HG03064 (cell line): ENCODE measurements around the gene DHRS7C.
"Not testable (repeated sequence)": the region's sequence is repeated elsewhere in the genome, so short reads cannot be mapped to it uniquely, and the experiment has no call there.

Source experiments
- ATAC-seq: cut with Tn5 transposase; IDR thresholded peaks from one replicate; pipeline ENCODE4 v1.9.1; 2021; ENCODE audit warnings: low read depth; ENCODE audit not compliant: unreplicated experiment

Gene DHRS7C

DNA sequence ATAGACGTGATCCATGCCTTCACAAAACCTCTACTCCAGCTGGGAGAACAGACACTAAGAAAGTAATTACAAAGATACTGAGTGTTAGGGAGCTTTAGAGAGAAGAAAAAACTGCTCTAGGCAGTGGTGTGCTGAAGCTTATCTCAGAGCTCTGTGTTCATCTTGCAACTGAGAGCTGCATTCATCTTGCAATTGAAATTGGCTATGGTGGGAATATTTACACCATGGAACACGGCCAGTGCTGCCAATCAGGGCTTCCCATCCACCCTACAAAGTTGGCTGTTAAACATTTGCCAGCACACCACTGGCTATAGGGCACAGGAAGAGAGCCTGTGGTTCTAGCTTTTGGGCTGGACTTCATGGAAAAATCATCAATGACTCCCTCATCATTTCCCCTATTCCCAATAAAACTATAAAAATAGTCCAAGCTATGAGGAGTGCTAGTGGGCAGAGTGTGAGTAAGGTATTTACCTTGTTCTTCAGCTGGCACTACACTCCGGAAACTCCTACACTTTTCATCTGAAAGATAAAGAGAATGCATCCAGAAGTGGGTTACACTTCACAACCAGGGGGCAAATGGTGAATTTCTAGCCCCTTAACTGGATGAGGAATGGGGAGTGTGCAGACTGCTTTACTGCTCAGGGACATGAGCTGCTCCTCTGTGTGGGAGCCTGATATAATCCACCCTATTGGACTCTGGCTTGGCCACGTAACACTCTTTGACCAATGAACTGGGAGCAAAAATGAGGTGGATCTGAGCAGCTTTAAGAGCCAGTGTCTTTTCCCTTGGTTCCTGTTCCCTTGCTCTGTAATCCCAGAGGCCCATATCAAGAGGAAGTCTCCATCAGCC is 18.9 kb upstream of the DHRS7C start:
- ATAC-seq = no peak

DNA sequence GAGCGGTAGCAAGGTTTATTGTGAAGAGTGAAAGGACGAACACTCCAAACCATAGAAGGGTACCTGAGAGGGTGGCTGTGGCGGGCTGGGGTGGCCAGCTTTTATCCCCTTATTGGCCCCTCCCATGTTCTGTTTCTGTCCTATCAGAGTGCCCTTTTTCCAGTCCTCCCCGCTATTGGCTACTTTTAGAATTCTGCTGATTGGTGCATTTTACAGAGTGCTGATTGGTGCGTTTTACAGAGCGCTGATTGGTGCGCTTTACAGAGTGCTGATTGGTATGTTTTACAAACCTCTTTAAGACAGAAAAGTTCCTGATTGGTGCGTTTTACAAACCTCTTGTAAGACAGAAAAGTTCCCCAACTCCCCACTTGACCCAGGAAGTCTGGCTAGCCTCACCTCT is 18.0 kb upstream of the DHRS7C start:
- ATAC-seq = no peak

DNA sequence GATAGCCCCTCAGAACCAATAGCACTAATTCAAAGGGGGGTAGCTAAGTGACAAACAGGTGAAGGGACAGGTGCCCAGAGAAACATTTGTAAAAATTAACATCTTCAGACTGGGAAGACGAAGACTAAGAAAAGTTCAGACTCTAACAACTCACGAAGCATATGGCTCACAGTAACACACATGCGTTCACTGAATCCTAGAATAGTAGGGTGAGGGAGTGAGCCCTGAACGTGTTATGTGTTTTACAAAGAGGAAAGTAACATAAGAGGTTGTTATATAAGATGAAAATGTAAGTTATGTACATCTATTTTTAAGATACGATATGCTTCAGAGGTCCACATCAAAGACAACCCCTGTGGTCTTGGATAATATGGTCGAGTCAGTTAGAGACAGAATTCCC is 15.3 kb upstream of the DHRS7C start:
- ATAC-seq = no peak

DNA sequence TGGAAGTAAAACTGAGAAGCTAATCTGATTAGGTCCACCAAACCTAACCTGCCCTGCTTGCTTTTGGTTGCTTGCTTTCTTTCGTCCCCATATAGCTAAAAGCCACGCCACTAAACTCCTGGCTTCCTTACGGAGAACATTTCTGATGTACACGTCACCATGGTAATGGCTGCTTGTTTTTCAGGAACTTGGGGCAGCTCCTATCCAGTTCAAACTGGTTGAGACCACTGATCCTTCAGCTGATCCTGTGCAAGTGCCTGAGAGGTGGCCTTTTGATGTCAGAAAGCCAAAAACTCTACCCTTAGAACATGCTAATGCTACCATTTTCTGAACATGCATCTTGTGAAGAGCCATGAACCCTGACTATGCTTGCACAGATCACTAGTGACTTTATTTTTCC is 14.4 kb upstream of the DHRS7C start:
- no peak for ATAC-seq

DNA sequence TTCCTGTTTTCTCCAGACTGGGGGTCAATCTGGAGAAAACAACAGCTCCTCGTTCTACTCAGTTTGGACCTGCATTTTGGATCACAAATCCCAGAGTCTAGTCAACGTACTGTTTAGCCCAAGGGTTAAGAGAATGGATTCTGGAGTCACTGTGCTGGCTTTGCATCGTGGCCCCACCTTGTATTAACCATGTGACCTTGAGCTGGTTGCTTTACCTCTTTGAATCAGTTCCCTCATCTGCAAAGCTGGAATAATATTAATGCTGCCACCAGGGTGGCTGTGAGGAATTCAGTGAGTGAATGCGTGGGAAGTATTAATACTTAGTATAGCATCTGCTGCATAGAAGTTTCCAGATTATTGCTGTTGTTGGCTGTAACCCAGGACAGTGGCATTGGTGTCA is 11.3 kb upstream of the DHRS7C start:
- ATAC-seq = no peak

DNA sequence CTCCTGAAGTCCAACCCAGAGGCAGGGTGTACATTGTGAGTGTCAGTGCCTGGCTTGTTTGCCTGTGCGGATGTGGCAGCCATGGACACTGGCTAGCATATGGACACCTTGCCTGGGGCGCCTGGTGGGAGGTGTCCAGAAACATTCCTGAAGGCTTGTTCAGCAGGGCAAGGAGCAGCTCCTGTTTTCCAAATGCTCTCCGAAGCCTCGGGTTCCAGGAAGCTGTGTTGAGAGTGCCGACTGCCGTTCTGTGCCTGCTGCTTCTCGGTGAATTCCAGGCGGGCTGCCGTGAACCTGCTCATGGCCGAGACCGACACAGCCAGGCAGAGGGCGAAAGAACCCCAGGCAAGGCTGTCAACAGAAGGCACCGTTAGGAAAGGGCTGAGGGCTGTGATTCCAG is 10.9 kb upstream of the DHRS7C start:
- ATAC-seq = no peak

DNA sequence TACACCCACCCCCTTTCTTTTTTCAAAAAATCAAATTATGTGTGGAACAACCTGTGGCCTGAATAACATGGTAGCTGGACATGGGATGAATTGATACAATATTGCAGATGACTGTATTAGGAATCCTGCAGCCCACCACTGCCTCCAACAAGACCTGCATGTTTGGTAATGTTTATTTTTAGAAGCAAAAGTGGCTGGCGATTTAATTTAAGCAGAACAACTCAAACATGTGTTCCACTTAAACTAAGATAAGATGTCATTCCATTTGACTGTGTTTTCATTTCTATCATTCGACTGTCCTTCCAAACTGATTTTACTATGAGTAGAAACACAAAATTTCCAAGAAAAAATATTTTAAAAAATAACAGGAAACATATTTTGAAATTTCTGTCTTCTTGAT is 10.1 kb upstream of the DHRS7C start:
- no peak for ATAC-seq

DNA sequence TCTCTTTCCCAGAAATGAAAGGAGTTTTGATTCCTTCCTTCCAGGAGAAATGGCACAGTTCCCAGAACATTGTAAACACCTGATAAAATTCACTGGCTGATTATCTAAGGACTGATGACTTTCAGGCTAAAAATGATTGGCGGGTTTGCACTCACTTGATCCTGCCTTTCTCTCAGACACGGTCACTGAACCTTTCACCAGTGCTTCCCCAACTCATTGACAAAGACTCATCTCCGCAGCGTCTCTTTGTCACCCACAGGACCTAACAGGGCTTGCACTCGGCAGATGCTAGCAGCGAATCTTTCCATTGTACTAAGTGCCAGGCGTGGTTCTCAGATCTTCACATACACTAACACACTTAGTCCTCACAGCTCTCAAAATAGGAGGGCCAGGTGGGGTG is 7.3 kb upstream of the DHRS7C start:
- ATAC-seq = no peak

DNA sequence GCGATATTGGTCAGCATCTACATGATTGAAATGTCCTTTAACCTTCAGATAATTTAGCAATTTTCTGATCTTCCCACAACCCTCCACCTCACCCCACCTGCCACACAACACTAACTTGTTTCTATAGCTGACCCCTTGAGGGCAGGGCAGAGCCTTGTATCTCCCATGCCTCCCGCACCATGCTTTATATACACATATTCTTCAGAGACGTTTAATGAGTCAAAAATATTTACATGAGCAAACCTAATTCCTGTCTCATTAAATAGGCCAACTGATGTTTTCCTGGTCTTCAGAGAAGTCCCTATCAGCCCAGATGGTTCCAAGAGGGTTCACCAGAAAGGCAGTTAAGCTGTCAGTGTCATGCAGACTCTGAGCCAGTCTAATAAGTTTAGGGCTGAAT is 6.6 kb upstream of the DHRS7C start:
- no peak for ATAC-seq

DNA sequence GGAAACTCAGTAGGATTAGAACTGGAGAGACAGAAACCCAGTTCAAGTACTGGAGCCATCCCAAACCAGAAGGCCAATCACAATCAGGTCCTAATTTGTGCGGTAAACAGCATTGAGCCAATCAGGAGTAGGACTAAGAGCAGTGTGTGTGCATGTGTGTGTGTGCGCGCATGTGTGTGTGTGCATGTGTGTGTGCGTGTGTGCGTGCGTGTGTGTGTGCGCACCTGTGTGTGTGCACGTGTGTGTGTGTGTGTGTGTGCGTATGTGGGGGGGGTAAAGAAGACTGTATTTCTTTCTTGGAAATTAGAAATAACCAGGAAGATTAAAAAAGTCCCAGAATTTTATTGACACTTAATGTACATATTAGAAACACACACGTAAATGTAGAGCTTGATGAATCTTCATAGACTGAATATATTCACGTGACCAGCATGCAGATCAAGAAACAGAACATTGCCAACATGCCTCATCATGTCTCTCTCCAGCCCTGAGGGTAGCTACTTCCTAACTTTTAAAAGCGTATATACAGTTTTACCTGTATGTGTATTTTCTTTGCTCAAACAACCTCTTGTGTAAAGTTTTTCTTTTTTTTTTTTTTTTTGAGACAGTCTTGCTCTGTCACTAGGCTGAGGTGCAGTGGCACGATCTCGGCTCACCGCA is 919 bp upstream of the DHRS7C start:
- no peak for ATAC-seq

DNA sequence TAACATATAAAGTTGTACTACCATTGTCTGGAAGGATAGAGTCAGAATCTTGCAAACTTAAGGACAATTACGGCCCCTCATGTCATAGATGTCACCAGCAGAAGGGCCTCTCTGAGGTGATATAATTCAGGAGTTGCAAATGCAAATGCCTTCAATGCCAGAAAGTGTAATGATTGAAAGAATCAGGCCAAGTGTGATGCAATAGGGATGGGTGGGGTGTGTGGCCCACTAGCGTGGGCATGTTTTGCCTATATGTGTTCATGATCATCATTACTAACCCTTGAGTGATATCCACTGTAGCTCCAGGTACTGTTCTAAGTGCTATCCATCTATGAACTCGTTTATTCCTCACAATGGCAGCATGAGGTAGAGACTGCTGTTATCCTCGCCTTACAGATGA is 1.1 kb downstream of the DHRS7C start:
- no peak for ATAC-seq

DNA sequence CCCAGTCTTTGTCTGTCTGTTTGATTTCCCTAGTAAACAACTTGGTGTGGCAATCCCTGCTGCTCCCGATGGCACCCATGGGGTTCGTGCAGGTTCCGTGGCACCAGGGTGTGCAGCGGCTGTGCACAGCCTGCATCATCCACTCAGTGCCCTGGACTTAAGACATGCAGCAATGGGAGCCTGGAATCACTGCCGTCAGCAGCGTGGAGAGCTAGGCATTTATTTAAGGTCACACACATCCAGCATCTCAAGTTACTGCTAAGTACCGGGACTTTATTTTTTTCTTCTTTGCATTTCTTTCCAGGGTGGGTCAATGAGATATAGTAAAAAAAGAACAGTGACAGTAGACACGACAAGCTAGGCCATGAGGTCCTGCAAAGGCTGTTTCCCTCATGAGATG is 2.8 kb downstream of the DHRS7C start:
- no peak for ATAC-seq

DNA sequence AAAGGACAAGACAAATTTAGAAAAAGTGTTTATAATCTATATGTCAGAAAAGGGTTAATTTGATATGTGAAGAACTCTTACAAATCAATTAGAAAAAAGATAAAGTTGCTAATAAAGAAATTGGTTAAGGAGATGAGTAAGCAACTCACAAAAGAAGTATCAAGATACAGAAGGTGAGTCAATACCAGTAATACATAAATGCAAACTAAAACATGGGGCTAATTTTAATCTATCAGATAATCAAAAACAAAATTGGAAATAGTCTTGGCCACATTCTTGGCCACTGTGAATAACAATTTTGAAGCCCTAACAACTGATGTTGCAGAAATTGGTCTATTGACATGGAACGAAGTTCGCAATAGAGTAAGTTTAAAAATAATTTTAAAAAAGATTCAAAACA is 6.8 kb downstream of the DHRS7C start:
- no peak for ATAC-seq

DNA sequence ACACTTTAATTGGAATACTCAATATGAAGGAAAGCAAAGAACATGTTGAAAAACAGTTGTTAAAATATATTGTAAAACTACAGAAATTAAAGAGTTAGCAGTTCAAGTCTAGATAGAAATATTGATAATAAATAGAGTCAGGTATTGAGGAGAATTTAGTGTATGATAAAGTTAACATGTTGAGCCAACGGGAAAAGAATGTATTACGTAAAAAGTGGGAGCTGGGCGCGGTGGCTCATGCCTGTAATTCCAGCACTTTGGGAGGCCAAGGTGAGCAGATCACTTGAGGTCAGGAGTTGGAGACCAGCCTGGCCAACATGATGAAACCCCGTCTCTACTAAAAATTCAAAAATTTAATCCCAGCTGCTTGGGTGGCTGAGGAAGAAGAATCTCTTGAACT is 7.9 kb downstream of the DHRS7C start:
- not testable (repeated sequence) for ATAC-seq

DNA sequence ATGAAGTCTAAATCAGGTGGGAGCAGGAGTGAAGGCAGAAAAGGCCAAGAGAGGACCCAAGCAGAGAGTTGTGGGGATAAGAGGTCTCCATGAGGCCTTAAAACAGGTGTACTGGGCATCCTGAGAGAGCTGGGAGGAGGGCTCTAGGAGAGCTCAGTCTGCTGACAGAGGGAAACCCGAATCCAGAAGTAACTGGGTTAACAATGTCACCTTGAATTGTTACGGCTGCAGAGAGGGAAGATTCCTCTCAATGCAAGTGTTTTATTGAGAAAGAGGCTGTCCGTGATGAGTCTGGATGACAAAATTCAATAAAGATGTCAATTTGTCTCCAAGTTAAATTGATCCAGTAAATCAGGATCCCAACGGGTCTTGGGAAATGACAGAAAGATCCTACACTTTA is 8.3 kb downstream of the DHRS7C start:
- no peak for ATAC-seq

DNA sequence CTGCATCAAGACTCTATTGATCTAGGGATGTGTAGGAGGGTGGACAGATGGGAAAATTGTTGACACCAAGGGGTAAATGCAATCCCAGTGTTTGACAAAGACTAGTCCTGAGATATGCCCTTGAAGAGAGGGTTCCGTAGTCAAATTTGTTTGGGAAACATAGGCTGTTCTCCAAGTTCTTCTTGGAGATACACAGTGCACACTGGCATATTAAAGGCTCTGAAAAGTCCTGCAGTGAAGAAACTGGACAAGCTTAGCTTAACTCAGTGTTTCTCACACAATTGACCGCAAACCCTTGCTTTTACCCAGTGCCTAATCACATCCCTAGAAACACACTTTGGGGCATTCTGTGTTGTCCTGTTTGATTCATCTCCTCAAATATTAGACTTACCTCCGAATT is 10.8 kb downstream of the DHRS7C start:
- ATAC-seq = no peak

DNA sequence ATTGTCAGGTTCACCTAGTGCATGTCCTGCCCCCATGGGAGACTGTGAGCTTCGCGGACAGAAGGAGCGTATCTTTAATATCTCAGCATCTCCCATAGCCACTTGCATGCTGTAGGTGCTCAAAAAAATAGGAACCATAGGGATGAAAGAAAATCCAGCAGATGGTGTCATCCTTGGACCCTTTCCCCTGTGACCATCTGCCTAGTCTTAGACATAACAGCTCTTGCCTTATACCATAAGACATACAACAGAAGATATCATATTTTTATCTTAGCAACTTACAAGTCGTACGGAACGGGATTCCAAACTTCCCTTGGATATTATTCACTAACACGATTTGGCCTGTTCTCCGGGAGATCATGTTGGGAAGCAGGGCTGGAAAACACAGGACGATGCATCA is 14.5 kb downstream of the DHRS7C start:
- ATAC-seq = no peak

DNA sequence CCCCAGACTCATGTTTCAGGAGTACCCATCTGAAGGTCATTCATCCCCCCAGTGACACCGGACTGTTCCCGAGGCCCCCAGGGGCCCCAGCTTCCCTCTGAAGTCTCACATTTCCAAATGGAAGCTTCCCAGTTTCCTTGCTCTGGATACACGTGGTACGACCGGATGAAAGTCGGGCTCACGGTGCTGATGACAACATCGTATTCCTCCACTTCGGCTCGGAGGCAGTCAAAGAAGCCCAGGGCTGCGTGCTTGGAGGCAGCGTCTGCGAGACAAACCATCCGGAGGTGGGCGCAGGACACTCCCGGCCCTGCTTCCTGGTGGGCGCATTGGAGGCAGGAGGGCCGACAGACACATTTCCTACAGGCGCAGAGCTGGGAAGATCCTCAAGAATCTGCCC is 18.7 kb downstream of the DHRS7C start:
- no peak for ATAC-seq

DNA sequence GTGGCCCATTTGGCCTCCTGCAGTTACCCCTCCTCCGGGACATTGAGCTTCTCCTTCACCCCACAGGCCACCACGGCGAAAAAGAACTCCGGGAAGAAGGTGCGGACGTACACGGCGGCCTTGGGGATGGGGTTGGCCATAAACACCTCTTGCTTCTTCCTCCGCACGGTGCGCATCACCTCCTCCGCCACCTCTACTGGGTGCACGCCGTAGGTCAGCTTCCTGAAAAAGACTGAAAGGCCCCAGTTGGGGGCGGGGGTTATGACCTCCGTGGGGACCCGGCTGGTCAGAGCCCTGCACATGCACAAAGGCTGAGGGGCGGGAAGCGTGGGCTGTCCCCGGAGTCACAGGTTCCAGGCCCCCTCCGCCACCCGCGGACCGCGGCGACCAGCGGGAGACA is 19.9 kb downstream of the DHRS7C start:
- ATAC-seq = no peak

DNA sequence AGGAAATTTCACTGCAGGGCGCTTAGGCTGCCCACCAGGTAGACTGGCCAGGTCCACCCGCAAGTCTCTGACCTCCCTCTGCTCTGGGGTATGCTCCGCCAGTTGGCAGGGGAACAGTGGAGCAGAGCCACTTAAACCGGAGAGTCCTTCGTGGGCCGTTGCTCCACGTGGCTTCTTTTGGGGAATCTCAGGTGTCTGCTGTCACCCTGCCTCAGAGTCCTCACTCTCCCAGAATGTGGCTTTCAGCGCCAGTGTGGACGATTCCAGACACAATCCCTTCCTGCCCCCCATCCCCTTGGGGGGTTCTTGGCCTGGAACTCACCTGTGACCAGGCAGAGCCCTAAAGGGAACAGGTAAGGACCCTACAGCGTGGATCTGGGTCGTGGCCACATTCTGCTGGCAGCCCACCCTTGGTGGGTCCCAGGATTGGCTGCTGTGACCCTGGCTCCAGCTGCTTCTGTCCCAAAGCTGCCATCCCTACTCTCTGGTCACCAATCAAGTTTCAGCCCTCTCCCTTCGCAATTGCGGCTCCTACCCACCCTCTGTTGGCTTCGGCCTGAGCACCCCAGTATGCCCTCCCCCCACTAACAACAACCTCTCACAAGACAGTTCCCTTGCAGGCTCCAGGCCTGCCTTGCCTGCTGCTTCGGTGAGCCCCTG is 22.2 kb downstream of the DHRS7C start:
- no peak for ATAC-seq

DNA sequence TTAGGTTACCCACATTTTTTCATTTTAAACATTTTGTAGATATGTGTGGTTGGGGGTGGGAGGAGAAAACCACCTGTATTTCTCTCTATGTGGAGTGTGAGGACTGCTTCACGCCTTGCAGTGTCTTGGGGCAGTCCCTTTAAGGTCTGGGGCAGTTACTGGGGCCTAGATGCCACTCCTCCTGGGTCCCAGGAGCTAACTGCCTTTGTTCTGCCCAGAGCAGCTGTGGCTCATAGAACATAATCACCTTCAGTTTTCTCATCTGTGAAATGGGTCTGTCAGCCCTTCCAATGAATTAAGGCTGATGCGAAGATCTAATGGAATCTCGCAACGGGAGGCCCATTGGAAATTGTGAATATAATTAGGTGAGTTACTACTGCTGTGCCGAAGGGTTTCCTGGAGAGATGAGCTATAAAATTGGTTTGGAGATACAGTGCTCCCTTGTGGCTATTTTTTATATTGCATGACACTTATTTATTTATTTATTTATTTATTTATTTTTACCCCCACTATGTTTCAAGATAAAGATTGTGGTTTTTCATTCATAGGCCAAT is 22.9 kb downstream of the DHRS7C start:
- no peak for ATAC-seq
